Tibial artery (tissue), 4 donors: ENCODE results near the gene RIC1.

Experiments used
- DNase-seq, 2 donors: peaks; one replicate each; pipeline ENCODE4 v3.0.0-alpha.2; 2019
- H3K27ac ChIP-seq, 2 donors: fragments of 200-600 bp; sonication (generic) in 1 of 2; 1 replicate in 1 of 2; 2 replicates in 1 of 2; pipeline ENCODE4 v1.5.1; 2018 to 2019; ENCODE audit warnings: mild to moderate bottlenecking in 1 of 2
- H3K27me3 ChIP-seq, 2 donors: fragments of 200-600 bp; sonication (generic) in 1 of 2; one replicate each; pipeline versions ENCODE4 v1.5.1 to v1.6.0; 2016 to 2019
- H3K36me3 ChIP-seq, 3 donors: fragments of 200-600 bp; sonication (generic) in 2 of 3; one replicate each; pipeline ENCODE4 v1.5.1; 2016 to 2019; ENCODE audit warnings: mild to moderate bottlenecking in 2 of 3
- H3K4me1 ChIP-seq, 4 donors: fragments of 200-600 bp; sonication (generic) in 2 of 4; 1 replicate in 3 of 4; 2 replicates in 1 of 4; pipeline ENCODE4 v1.5.1; 2016 to 2019
- H3K4me3 ChIP-seq, 2 donors: fragments of 200-600 bp; sonication (generic) in 1 of 2; 1 replicate in 1 of 2; 2 replicates in 1 of 2; pipeline ENCODE4 v1.5.1; 2018 to 2019; ENCODE audit warnings: mild to moderate bottlenecking in 2 of 2
- H3K9me3 ChIP-seq, 3 donors: fragments of 200-600 bp; sonication (generic) in 1 of 3; one replicate each; pipeline ENCODE4 v1.5.1; 2016 to 2019
- intact Hi-C: fragments of 100-400 bp; cut with DNase I; formaldehyde crosslinking; loops from one replicate; pipeline ENCODE4 v1.15.0; 2023; ENCODE audit warnings: low total_unique reads
- TF ChIP-seq, protein P1 (sequence below), 2 experiments: fragments of 200-600 bp in 1 of 2; fragments of 450-650 bp in 1 of 2; IDR thresholded peaks; one replicate each; pipeline ENCODE4 v1.5.1; 2017 to 2019; ENCODE audit warnings: antibody characterized with exemption in 2 of 2, mild to moderate bottlenecking in 1 of 2, moderate library complexity in 1 of 2

RIC1 gene

DNA sequence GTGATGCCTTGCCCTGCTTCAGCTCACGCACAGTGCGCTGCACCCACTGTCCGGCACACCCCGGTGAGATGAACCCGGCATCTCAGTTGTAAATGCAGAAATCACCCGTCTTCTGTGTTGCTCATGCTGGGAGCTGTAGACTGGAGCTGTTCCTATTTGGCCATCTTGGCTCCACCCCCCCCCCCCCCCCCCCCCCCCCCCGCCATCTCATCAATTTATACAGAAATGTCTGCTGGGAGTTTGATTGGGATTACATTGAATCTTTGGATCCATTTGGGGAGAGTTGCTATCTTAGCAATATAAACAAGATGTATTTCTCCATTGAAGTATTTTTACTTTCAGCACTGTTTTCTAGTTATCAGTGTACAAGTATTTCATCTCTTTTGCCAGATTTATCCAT lies 55.2 kb downstream of the RIC1 start:
- intact Hi-C loops = no loop called here
- H3K36me3 ChIP-seq = peaks cover 0 to 7% (median 5%) of the 10 kb centered on the region in 3 donors
- DNase-seq = no peak

DNA sequence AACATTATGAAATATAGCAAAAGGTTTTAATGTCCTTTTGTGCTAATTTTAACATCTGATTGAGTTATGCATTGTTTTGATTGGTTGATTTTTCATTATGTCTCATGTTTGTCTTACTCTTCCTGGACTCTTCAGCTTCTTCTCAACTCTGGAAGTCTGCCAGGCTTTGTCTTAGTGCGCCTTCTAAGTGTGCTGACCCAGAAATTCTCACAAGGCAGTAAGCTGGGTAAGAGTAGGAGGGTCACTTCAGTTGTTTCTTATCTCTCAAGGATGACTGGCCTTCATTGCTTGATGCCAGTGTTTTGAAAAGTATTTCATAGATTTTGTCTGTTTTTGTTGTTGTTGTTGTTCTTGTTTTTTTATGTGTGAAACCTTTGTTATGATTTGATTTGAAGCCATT lies 59.2 kb downstream of the RIC1 start:
- H3K4me3 ChIP-seq = no peak overlapping the region
- H3K36me3 ChIP-seq = peaks cover 0 to 7% (median 4%) of the 10 kb centered on the region in 3 donors
- intact Hi-C loops = no loop called here
- DNase-seq = no peak
- TF ChIP-seq, protein P1, sequence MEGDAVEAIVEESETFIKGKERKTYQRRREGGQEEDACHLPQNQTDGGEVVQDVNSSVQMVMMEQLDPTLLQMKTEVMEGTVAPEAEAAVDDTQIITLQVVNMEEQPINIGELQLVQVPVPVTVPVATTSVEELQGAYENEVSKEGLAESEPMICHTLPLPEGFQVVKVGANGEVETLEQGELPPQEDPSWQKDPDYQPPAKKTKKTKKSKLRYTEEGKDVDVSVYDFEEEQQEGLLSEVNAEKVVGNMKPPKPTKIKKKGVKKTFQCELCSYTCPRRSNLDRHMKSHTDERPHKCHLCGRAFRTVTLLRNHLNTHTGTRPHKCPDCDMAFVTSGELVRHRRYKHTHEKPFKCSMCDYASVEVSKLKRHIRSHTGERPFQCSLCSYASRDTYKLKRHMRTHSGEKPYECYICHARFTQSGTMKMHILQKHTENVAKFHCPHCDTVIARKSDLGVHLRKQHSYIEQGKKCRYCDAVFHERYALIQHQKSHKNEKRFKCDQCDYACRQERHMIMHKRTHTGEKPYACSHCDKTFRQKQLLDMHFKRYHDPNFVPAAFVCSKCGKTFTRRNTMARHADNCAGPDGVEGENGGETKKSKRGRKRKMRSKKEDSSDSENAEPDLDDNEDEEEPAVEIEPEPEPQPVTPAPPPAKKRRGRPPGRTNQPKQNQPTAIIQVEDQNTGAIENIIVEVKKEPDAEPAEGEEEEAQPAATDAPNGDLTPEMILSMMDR (IDR thresholded peaks at IDR 0.05) = no peak
- H3K27ac ChIP-seq = no peak overlapping the region
- H3K9me3 ChIP-seq = no peaks in the 10 kb centered on the region
- peaks cover 0 to 22% (median 0%) of the 10 kb centered on the region in 4 donors for H3K4me1 ChIP-seq
- H3K27me3 ChIP-seq = no peaks in the 10 kb centered on the region

More for the DNA sequence above, 55.2 kb downstream of the RIC1 start:
- no peak overlapping the region for H3K4me3 ChIP-seq
- no peaks in the 10 kb centered on the region for H3K27me3 ChIP-seq
- no peaks in the 10 kb centered on the region for H3K9me3 ChIP-seq
- H3K27ac ChIP-seq = no peak overlapping the region
- TF ChIP-seq, protein P1 (IDR thresholded peaks at IDR 0.05) = no peak
- peaks cover 0 to 9% (median 0%) of the 10 kb centered on the region in 4 donors for H3K4me1 ChIP-seq

DNA sequence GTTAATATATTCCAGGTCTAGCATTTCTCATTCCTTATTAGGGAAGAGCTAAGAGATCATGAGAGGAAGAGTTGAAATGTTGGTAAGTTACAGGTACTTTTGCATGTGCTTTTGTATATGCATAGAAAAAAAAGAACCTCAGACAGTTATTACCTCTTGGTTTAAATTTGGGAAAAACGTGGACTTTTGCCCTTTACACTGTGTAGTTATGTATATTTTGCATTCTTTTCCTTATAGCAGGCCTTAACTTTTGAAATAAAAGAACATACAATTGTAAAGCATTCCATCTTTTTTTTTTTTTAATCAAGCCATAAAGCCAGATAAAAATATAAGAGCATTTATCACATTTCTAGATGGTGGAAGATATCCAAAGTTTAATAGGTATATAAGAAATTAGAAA lies 61.4 kb downstream of the RIC1 start:
- Histone ChIP-seq H3K4me1 (peaks cover 0 to 22% (median 2%) of the 10 kb centered on the region in 4 donors), H3K36me3 (no peaks in the 10 kb centered on the region), H3K27me3 (no peaks in the 10 kb centered on the region), H3K27ac (no peak overlapping the region), H3K9me3 (no peaks in the 10 kb centered on the region), H3K4me3 (no peak overlapping the region)
- intact Hi-C loops = no loop called here
- DNase-seq = no peak
- TF ChIP-seq, protein P1 (IDR thresholded peaks at IDR 0.05) = no peak

DNA sequence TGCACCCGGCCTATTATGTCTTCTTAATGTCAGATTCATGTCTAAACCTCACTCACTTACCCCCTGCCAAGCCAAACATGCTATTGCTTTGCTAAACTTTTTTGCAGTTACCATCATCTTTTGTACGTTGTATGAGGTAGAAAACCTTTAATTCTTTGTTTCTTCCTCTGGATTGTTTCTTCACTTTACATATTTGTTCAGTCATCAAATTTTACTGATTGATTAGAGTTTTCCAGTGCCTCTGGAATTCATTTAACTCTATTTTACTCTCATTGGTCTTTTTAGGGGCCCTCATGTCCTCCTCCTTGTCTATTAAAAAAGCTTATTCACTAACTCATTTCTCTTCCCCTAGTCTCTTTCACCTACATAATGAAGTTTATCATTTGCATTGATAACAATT lies 67.0 kb downstream of the RIC1 start:
- DNase-seq = no peak
- TF ChIP-seq, protein P1 (IDR thresholded peaks at IDR 0.05) = no peak
- H3K27me3 ChIP-seq = no peaks in the 10 kb centered on the region
- H3K4me3 ChIP-seq = no peak overlapping the region
- no peaks in the 10 kb centered on the region for H3K36me3 ChIP-seq
- H3K9me3 ChIP-seq = no peaks in the 10 kb centered on the region
- intact Hi-C loops = no loop called here
- peaks cover 0 to 29% (median 5%) of the 10 kb centered on the region in 4 donors for H3K4me1 ChIP-seq
- no peak overlapping the region for H3K27ac ChIP-seq

DNA sequence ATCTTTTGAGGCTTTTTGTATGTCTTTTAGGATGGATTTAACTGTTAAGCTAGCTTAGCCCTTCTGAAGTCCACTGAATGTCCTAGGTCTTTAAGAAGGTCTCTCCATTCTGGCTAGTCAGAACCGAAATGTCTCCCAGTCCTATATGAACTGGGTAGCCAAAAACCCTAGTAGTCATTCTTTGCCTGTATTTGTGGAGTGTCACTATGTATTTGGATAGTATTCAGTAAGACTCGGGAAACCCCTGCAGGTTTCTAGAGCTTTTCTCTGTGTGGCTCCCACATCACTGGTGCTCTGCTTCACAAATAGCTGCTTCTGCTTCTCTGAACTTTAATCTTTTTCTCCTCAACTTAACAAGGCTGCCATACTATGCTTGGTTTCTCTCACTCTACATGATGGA lies 68.0 kb downstream of the RIC1 start:
- Histone ChIP-seq H3K4me1 (peaks cover 0 to 25% (median 5%) of the 10 kb centered on the region in 4 donors), H3K27me3 (no peaks in the 10 kb centered on the region), H3K36me3 (no peaks in the 10 kb centered on the region), H3K9me3 (no peaks in the 10 kb centered on the region), H3K4me3 (no peak overlapping the region), H3K27ac (no peak overlapping the region)
- DNase-seq = no peak
- TF ChIP-seq, protein P1 (IDR thresholded peaks at IDR 0.05) = no peak
- intact Hi-C loops = no loop called here

DNA sequence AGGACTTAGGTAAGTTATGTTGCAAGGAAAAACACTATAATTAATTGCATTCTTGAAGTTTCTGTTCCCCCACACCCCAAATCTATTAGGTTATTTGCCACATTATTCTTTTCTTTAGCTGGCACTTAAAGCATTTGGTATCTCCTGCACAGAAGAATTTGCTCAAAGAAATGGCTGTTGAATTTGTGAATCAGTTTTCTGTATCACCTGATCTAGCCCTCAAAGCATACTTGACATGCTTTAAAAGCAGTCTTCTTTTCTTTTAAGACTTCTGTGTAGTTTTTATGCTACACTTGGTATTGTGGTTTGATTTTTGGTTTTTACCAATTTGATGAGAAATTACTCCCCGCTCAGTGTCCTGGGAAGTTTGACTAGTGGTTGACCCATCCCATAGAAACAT lies 69.1 kb downstream of the RIC1 start:
- DNase-seq = no peak
- no peak overlapping the region for H3K4me3 ChIP-seq
- intact Hi-C loops = no loop called here
- H3K4me1 ChIP-seq = peaks cover 0 to 24% (median 5%) of the 10 kb centered on the region in 4 donors
- no peaks in the 10 kb centered on the region for H3K9me3 ChIP-seq
- no peaks in the 10 kb centered on the region for H3K36me3 ChIP-seq
- no peaks in the 10 kb centered on the region for H3K27me3 ChIP-seq
- TF ChIP-seq, protein P1 (IDR thresholded peaks at IDR 0.05) = no peak
- no peak overlapping the region for H3K27ac ChIP-seq
